ENCODE data around the gene MECP2.

GRCh38 chrX:154096140-154097002, 1.1 kb downstream of the MECP2 start:
- TF ChIP-seq, protein P1, sequence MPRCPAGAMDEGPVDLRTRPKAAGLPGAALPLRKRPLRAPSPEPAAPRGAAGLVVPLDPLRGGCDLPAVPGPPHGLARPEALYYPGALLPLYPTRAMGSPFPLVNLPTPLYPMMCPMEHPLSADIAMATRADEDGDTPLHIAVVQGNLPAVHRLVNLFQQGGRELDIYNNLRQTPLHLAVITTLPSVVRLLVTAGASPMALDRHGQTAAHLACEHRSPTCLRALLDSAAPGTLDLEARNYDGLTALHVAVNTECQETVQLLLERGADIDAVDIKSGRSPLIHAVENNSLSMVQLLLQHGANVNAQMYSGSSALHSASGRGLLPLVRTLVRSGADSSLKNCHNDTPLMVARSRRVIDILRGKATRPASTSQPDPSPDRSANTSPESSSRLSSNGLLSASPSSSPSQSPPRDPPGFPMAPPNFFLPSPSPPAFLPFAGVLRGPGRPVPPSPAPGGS (CRISPR knock-in tag; IDR thresholded peaks at IDR 0.05), result no peak
- TF ChIP-seq FOXP1 (IDR thresholded peaks at IDR 0.05), result no peak
- TF ChIP-seq FOXP1 (CRISPR knock-in tag; IDR thresholded peaks at IDR 0.05), result no peak
- TF ChIP-seq ZNF782 (CRISPR knock-in tag; IDR thresholded peaks at IDR 0.05; ENCODE audit: borderline replicate concordance), result no peak
